ENCODE data around the gene IVD.

The IVD gene

DNA sequence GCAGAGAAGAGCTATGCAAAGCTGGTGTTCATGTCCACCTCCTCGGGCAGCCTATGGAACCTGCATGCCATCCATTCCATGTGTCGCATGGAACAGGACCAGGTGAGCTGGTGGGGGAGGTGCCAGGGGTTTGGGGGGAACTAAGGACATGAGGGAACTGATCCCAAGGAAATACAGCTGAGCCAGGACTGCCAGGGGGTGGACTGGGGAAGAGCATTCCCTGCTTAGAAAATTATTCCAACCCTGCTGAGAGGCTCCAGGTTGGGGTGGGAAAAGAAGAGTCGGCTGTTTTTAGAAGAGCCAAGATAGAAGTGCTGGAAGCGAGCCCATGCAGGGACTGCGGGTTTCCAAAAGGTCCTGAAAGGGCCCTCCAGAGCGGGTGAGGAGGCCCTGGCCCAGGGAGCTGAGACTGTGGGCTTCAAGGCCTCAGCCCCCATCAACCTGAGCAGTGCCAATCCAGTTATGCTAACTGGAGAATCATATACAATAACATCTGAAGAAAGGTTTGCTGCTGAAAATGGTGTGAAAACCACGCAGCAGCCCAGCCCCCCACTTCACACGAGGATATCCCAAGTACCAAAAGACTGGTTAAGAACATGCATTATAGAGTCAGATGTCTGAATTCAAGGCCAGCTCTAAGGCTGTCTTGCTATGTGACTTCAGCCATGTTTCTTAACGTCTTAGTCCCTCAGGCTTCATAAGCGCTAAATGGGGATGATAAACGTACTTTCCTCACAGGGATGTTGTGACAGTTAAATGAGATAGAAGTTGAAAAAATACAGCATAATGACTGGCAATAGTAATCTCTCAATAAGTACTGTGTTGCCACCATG is 39.8 kb upstream of the IVD start:
- no peak for ATAC-seq
- no peak for TF ChIP-seq ISL1 (CRISPR knock-in tag; IDR thresholded peaks at IDR 0.05)

DNA sequence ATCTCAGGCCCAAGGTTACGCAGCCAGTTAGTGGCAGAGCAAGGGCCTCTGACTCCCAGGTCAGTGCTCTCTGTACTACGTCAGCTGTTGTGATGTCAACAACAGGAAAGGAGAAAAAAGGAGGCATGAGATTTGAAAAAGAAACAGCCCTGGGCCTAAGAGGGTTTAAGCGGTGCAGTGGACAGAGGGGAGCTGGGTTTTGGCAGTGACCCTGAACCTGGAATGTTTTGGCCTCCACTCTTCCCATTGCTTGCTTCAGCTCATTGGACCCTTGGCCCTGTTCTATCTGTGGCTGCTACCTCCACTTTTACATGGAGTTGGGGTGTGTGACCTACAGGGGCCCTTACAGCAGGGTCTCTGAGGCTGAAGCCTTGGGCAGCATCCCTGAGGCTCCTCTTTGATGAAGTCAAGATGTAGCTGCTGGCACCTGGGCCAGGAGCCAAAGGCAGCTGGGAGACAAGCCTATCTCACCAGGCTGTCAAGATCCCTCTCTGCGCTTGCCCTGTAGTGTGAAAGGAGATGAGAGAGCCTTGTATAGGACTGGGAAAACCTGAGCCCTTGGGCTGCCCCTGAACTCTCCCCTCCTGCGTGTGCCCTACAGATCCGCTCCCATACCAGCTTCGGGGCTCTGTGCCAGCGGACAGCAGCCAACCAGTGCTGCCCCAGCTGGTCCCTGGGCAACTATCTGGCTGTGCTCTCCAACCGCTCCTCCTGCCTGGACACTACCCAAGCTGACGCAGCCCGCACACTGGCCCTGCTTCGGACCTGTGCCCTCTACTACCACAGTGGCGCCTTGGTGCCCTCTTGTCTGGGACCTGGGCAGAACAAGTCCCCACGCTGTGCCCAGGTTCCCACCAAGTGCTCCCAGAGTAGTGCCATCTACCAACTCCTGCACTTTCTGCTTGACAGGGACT is 38.9 kb upstream of the IVD start:
- TF ChIP-seq, protein P1, sequence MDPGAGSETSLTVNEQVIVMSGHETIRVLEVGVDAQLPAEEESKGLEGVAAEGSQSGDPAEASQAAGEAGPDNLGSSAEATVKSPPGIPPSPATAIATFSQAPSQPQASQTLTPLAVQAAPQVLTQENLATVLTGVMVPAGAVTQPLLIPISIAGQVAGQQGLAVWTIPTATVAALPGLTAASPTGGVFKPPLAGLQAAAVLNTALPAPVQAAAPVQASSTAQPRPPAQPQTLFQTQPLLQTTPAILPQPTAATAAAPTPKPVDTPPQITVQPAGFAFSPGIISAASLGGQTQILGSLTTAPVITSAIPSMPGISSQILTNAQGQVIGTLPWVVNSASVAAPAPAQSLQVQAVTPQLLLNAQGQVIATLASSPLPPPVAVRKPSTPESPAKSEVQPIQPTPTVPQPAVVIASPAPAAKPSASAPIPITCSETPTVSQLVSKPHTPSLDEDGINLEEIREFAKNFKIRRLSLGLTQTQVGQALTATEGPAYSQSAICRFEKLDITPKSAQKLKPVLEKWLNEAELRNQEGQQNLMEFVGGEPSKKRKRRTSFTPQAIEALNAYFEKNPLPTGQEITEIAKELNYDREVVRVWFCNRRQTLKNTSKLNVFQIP (CRISPR knock-in tag; IDR thresholded peaks at IDR 0.05; ENCODE audit: borderline replicate concordance, low read depth): no peak
- TF ChIP-seq ZNF565 (CRISPR knock-in tag; conservative IDR thresholded peaks at IDR 0.05; ENCODE audit: low read depth) (no peak), CSRNP3 (CRISPR knock-in tag; IDR thresholded peaks at IDR 0.05) (no peak), GLIS3 (CRISPR knock-in tag; IDR thresholded peaks at IDR 0.05) (no peak), ZC3H10 (CRISPR knock-in tag; IDR thresholded peaks at IDR 0.05) (no peak), ZNF70 (CRISPR knock-in tag; IDR thresholded peaks at IDR 0.05) (0 out of 2 replicates have a peak, but pooled peaks have one; percentile 28)
- peak; percentile 68 for ATAC-seq

DNA sequence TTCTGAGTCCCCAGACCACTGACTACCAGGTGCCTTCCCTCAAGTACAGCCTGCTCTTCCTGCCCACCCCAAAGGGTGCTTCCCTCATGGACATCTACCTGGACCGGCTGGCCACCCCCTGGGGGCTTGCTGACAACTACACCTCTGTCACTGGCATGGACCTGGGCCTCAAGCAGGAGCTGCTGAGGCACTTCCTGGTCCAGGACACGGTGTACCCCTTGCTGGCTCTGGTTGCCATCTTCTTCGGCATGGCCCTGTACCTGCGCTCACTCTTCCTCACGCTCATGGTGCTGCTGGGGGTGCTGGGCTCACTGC is 38.3 kb upstream of the IVD start:
- no peak for ATAC-seq

More for the DNA sequence above, 38.3 kb upstream of the IVD start:
- no peak for TF ChIP-seq ZC3H10 (CRISPR knock-in tag; IDR thresholded peaks at IDR 0.05)
- TF ChIP-seq TOX (CRISPR knock-in tag; IDR thresholded peaks at IDR 0.05; ENCODE audit: borderline replicate concordance): no peak
- TF ChIP-seq, protein P1 (CRISPR knock-in tag; IDR thresholded peaks at IDR 0.05; ENCODE audit: borderline replicate concordance, low read depth): no peak
- no peak for TF ChIP-seq RARB (CRISPR knock-in tag; IDR thresholded peaks at IDR 0.05)
- TF ChIP-seq ZFP3 (CRISPR knock-in tag; IDR thresholded peaks at IDR 0.05): no peak
- TF ChIP-seq, protein P2, sequence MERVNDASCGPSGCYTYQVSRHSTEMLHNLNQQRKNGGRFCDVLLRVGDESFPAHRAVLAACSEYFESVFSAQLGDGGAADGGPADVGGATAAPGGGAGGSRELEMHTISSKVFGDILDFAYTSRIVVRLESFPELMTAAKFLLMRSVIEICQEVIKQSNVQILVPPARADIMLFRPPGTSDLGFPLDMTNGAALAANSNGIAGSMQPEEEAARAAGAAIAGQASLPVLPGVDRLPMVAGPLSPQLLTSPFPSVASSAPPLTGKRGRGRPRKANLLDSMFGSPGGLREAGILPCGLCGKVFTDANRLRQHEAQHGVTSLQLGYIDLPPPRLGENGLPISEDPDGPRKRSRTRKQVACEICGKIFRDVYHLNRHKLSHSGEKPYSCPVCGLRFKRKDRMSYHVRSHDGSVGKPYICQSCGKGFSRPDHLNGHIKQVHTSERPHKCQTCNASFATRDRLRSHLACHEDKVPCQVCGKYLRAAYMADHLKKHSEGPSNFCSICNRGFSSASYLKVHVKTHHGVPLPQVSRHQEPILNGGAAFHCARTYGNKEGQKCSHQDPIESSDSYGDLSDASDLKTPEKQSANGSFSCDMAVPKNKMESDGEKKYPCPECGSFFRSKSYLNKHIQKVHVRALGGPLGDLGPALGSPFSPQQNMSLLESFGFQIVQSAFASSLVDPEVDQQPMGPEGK (CRISPR knock-in tag; IDR thresholded peaks at IDR 0.05; ENCODE audit: borderline replicate concordance): no peak
- no peak for TF ChIP-seq ARNTL (CRISPR knock-in tag; IDR thresholded peaks at IDR 0.05; ENCODE audit: borderline replicate concordance, low read depth)
- no peak for TF ChIP-seq ZNF8 (CRISPR knock-in tag; IDR thresholded peaks at IDR 0.05)
- no peak for TF ChIP-seq ZNF565 (CRISPR knock-in tag; conservative IDR thresholded peaks at IDR 0.05; ENCODE audit: low read depth)
- TF ChIP-seq TSHZ2 (CRISPR knock-in tag; IDR thresholded peaks at IDR 0.05): no peak
- TF ChIP-seq, protein P3, sequence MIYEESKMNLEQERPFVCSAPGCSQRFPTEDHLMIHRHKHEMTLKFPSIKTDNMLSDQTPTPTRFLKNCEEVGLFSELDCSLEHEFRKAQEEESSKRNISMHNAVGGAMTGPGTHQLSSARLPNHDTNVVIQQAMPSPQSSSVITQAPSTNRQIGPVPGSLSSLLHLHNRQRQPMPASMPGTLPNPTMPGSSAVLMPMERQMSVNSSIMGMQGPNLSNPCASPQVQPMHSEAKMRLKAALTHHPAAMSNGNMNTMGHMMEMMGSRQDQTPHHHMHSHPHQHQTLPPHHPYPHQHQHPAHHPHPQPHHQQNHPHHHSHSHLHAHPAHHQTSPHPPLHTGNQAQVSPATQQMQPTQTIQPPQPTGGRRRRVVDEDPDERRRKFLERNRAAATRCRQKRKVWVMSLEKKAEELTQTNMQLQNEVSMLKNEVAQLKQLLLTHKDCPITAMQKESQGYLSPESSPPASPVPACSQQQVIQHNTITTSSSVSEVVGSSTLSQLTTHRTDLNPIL (CRISPR knock-in tag; IDR thresholded peaks at IDR 0.05; ENCODE audit: low read depth): no peak
- TF ChIP-seq PPARA (CRISPR knock-in tag; IDR thresholded peaks at IDR 0.05; ENCODE audit: borderline replicate concordance): no peak
- TF ChIP-seq ZNF70 (CRISPR knock-in tag; IDR thresholded peaks at IDR 0.05): no peak
- no peak for TF ChIP-seq CSRNP3 (CRISPR knock-in tag; IDR thresholded peaks at IDR 0.05)
- no peak for TF ChIP-seq ISL1 (CRISPR knock-in tag; IDR thresholded peaks at IDR 0.05)
- TF ChIP-seq OSR1 (CRISPR knock-in tag; IDR thresholded peaks at IDR 0.05): no peak
- TF ChIP-seq BACH2 (CRISPR knock-in tag; IDR thresholded peaks at IDR 0.05; ENCODE audit: borderline replicate concordance): no peak
- TF ChIP-seq ESRRG (CRISPR knock-in tag; IDR thresholded peaks at IDR 0.05): no peak
- no peak for TF ChIP-seq CSDC2 (CRISPR knock-in tag; IDR thresholded peaks at IDR 0.05)
- TF ChIP-seq SNAI2 (CRISPR knock-in tag; IDR thresholded peaks at IDR 0.05): no peak
